Mesenchymal stem cell (in vitro differentiated cells and primary cell): ENCODE data around the gene LAMA4.

Experiments used
- DNase-seq: peaks from one replicate; pipeline ENCODE4 v3.0.0-alpha.2; 2013
- H2AFZ ChIP-seq: one replicate; pipeline ENCODE4 v1.6.1; 2013; ENCODE audit warnings: low read depth, mild to moderate bottlenecking, control low read depth, inconsistent platforms, low read length, moderate library complexity
- H2AK5ac ChIP-seq: 2 replicates; pipeline ENCODE4 v1.6.1; 2013; ENCODE audit warnings: low read length, moderate library complexity, mild to moderate bottlenecking, inconsistent platforms; ENCODE audit not compliant: severe bottlenecking
- H2BK120ac ChIP-seq: one replicate; pipeline ENCODE4 v1.6.1; 2013; ENCODE audit warnings: low read depth, mild to moderate bottlenecking, inconsistent platforms, low read length, moderate library complexity
- H2BK12ac ChIP-seq, 2 experiments: one replicate each; pipeline ENCODE4 v1.6.1; 2013; ENCODE audit warnings: inconsistent platforms in 2 of 2, low read length in 2 of 2, mild to moderate bottlenecking in 2 of 2, moderate library complexity in 2 of 2, control low read depth in 1 of 2
- H2BK15ac ChIP-seq: one replicate; pipeline ENCODE4 v1.6.1; 2013; ENCODE audit warnings: mild to moderate bottlenecking, low read depth, inconsistent platforms; ENCODE audit not compliant: poor library complexity, severe bottlenecking
- H2BK5ac ChIP-seq: 2 replicates; pipeline ENCODE4 v1.6.1; 2013; ENCODE audit warnings: low read depth, mild to moderate bottlenecking, low read length, control low read depth, inconsistent platforms; ENCODE audit not compliant: poor library complexity, severe bottlenecking
- H3K14ac ChIP-seq, 2 experiments: one replicate each; pipeline ENCODE4 v1.6.1; 2013; ENCODE audit warnings: inconsistent platforms in 2 of 2, low read length in 2 of 2, control low read depth in 1 of 2, mild to moderate bottlenecking in 1 of 2, moderate library complexity in 1 of 2
- H3K18ac ChIP-seq, 2 experiments: one replicate each; pipeline ENCODE4 v1.6.1; 2013; ENCODE audit warnings: inconsistent platforms in 2 of 2, low read length in 2 of 2, control low read depth in 1 of 2, low read depth in 1 of 2, mild to moderate bottlenecking in 1 of 2
- H3K23ac ChIP-seq, 2 experiments: one replicate each; pipeline ENCODE4 v1.6.1; 2013; ENCODE audit warnings: inconsistent platforms in 2 of 2, low read length in 2 of 2, mild to moderate bottlenecking in 2 of 2, moderate library complexity in 2 of 2, control low read depth in 1 of 2
- H3K27ac ChIP-seq: 2 replicates; pipeline ENCODE4 v1.5.1; 2013; ENCODE audit warnings: mild to moderate bottlenecking, moderate library complexity, low read length, control low read depth, inconsistent platforms; ENCODE audit not compliant: poor library complexity, severe bottlenecking
- H3K27me3 ChIP-seq, 2 experiments: 2 replicates each; pipeline versions ENCODE4 v1.6.1 to v1.7.0; 2013; ENCODE audit warnings: low read length in 2 of 2, mild to moderate bottlenecking in 2 of 2, moderate library complexity in 2 of 2, control low read depth in 1 of 2, inconsistent platforms in 1 of 2; ENCODE audit not compliant: control insufficient read depth in 1 of 2, insufficient read depth in 1 of 2
- H3K36me3 ChIP-seq, 2 experiments: 2 replicates each; pipeline versions ENCODE4 v1.6.1 to v1.7.0; 2013; ENCODE audit warnings: low read length in 2 of 2, control low read depth in 1 of 2, inconsistent platforms in 1 of 2, low read depth in 1 of 2, mild to moderate bottlenecking in 1 of 2; ENCODE audit not compliant: insufficient read depth in 2 of 2, control insufficient read depth in 1 of 2
- H3K4ac ChIP-seq, 2 experiments: one replicate each; pipeline ENCODE4 v1.6.1; 2013; ENCODE audit warnings: inconsistent platforms in 2 of 2, low read length in 2 of 2, mild to moderate bottlenecking in 2 of 2, moderate library complexity in 2 of 2, control low read depth in 1 of 2, low read depth in 1 of 2
- H3K4me1 ChIP-seq: 2 replicates; pipeline ENCODE4 v1.6.1; 2013; ENCODE audit warnings: low read depth, low read length, control low read depth; ENCODE audit not compliant: control insufficient read depth, insufficient read depth
- H3K4me2 ChIP-seq: 2 replicates; pipeline ENCODE4 v1.6.1; 2013; ENCODE audit warnings: low read length, mild to moderate bottlenecking, inconsistent platforms; ENCODE audit not compliant: poor library complexity, severe bottlenecking
- H3K4me3 ChIP-seq, 2 experiments: 2 replicates each; pipeline versions ENCODE4 v1.5.1 to v1.7.0; 2013; ENCODE audit warnings: low read length in 2 of 2, mild to moderate bottlenecking in 2 of 2, control low read depth in 1 of 2, low read depth in 1 of 2; ENCODE audit not compliant: insufficient read depth in 1 of 2
- H3K79me1 ChIP-seq: replicated peaks from 2 replicates; pipeline ENCODE4 v1.6.1; 2013; ENCODE audit warnings: mild to moderate bottlenecking, control low read depth, low read length, inconsistent platforms; ENCODE audit not compliant: poor library complexity, severe bottlenecking
- H3K9ac ChIP-seq: 2 replicates; pipeline ENCODE4 v1.7.0; 2013; ENCODE audit warnings: mild to moderate bottlenecking, low read length, moderate library complexity
- H3K9me3 ChIP-seq: 2 replicates; pipeline ENCODE4 v1.7.0; 2013; ENCODE audit warnings: mild to moderate bottlenecking, low read length; ENCODE audit not compliant: control insufficient read depth
- H4K8ac ChIP-seq: one replicate; pipeline ENCODE4 v1.6.1; 2013; ENCODE audit warnings: inconsistent platforms, mild to moderate bottlenecking, low read length, moderate library complexity
- H4K91ac ChIP-seq: one replicate; pipeline ENCODE4 v1.6.1; 2013; ENCODE audit warnings: mild to moderate bottlenecking, low read length, inconsistent platforms
- WGBS: methylation state at CpG from one replicate; pipeline ENCODE4 v1.1.7; 2013; ENCODE audit warnings: mixed read lengths; 5-methylcytosine and 5-hydroxymethylcytosine counted together

Gene LAMA4

DNA sequence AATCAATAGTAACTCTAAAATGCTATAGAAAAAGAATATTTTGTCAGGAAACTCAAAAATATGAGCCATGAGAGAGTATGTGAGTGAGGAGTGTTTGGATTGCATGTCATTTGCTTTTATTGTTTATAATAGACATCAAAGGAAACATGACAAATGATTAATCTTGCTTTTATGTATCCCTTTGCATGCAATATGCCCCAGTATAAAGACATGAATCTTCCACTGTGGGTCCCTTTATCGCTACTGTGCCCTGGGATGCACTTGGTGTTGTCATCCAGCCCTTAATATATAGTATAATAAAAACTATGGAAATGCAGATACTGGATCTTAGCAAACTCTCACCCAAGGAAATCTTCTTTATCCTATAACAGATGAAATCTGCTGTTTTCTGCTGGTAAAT lies 77.3 kb downstream of the LAMA4 start:
- no CpG with 5 or more reads among the region's 1 CpG for WGBS
- Histone ChIP-seq H3K27ac (no peak overlapping the region), H2BK15ac (no peak overlapping the region), H4K8ac (no peak overlapping the region), H3K4me1 (no peaks in the 10 kb centered on the region), H3K14ac (no peak overlapping the region), H3K36me3 (peaks cover 0 to 97% of the 10 kb centered on the region in 2 experiments), H3K9ac (no peak overlapping the region), H2BK120ac (no peak overlapping the region), H3K9me3 (no peaks in the 10 kb centered on the region), H2AK5ac (no peak overlapping the region), H3K79me1 (no peaks in the 10 kb centered on the region), H3K18ac (no peak overlapping the region), H3K27me3 (no peaks in the 10 kb centered on the region), H3K4me2 (no peak overlapping the region), H3K4me3 (no peak overlapping the region), H2BK12ac (no peak overlapping the region), H3K23ac (no peak overlapping the region), H2BK5ac (no peak overlapping the region), H2AFZ (no peak overlapping the region), H3K4ac (no peak overlapping the region), H4K91ac (no peak overlapping the region)
- DNase-seq = no peak

DNA sequence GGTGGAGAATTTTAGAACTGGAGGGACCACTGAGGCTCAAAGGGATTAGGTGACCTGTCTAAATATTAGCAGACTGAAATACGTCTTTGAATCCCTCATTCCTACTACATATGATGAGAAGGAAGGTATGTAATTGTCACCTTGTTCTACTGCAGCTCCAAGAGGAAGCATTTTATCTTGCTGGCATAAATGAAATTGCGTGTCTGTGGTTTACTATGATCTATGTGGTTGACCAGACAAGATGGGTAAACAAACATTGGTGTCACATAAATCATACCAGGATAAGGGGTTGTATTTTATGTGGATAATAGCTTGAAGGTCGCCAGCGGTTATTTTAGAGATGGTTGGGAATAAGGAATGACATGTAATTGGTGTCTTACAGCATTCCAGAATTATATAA lies 78.2 kb downstream of the LAMA4 start:
- Histone ChIP-seq H3K4me3 (no peak overlapping the region), H3K9ac (no peak overlapping the region), H2BK120ac (no peak overlapping the region), H3K27me3 (no peaks in the 10 kb centered on the region), H4K8ac (no peak overlapping the region), H3K79me1 (no peaks in the 10 kb centered on the region), H4K91ac (no peak overlapping the region), H3K4ac (no peak overlapping the region), H3K14ac (no peak overlapping the region), H3K27ac (no peak overlapping the region), H3K4me1 (no peaks in the 10 kb centered on the region), H3K36me3 (peaks cover 0 to 99% of the 10 kb centered on the region in 2 experiments), H2BK5ac (no peak overlapping the region), H2BK12ac (no peak overlapping the region), H3K18ac (no peak overlapping the region), H2AFZ (no peak overlapping the region), H3K4me2 (no peak overlapping the region), H3K23ac (no peak overlapping the region), H2AK5ac (no peak overlapping the region), H3K9me3 (no peaks in the 10 kb centered on the region), H2BK15ac (no peak overlapping the region)
- DNase-seq = no peak
- 29% methylated on average over 1 of the region's 4 CpGs for WGBS

DNA sequence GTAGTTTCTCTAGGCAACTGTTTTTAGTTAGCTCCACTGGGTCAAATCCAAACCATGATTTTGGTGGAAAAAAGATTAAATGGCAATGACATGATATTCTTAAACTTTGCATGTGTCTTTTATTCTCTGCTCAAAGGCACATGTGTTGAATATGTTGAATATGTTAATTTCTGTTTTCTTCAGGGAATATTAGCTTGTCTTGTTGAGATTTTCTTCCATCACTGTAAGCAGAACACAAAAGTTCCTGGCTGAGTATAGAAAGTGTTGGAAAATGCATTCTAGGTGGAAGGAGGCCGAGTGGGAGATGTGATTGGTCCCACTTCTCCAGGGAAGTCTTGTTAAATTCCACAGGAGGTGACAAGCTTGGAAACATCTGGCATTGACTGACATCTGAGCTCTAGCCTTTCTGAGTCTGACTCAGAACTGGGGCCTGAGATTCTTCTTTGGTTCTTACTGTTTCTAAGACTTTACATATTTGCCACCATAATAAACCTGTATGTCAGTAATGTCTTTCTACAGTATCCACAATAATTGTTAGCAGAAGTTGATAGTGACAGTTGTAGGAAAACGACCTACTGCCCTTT lies 81.1 kb downstream of the LAMA4 start:
- H3K4me3 ChIP-seq = no peak overlapping the region
- no peak overlapping the region for H2AK5ac ChIP-seq
- no peak overlapping the region for H4K91ac ChIP-seq
- H3K23ac ChIP-seq = no peak overlapping the region
- H3K4me1 ChIP-seq = no peaks in the 10 kb centered on the region
- no peak overlapping the region for H3K18ac ChIP-seq
- no peak overlapping the region for H3K27ac ChIP-seq
- no peak overlapping the region for H3K9ac ChIP-seq
- no peak overlapping the region for H2BK12ac ChIP-seq
- no peak overlapping the region for H3K4me2 ChIP-seq
- no peak overlapping the region for H3K4ac ChIP-seq
- 70% methylated on average over 1 of the region's 2 CpGs for WGBS
- no peaks in the 10 kb centered on the region for H3K9me3 ChIP-seq
- H2BK15ac ChIP-seq = no peak overlapping the region
- peaks cover 0 to 100% of the 10 kb centered on the region in 2 experiments for H3K36me3 ChIP-seq
- no peak overlapping the region for H4K8ac ChIP-seq
- H2AFZ ChIP-seq = no peak overlapping the region
- no peak overlapping the region for H2BK5ac ChIP-seq
- no peaks in the 10 kb centered on the region for H3K79me1 ChIP-seq
- no peak overlapping the region for H3K14ac ChIP-seq
- DNase-seq = no peak
- H2BK120ac ChIP-seq = no peak overlapping the region
- H3K27me3 ChIP-seq = peaks cover 0 to 7% of the 10 kb centered on the region in 2 experiments

DNA sequence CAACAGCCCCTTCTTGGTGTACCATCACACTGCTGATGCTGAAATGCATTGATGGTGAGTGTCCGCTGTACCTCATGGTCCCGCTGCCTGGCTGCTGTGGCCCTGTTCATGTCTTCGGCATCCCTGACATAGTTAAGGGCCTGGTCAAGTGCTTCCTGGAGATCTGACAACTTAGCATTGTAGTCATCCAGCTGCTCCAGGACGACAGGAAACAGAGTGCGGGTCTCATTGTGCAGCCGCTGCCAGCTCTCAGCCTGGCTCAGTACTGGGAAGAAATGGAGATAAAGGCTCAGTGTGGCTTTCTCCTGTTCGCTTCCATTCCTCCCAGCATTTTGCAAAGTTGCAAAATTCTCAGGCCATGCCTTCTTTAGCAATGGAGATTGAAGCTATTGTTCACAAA lies 81.8 kb downstream of the LAMA4 start:
- Histone ChIP-seq H2BK15ac (no peak overlapping the region), H3K4me1 (no peaks in the 10 kb centered on the region), H2AK5ac (no peak overlapping the region), H3K14ac (no peak overlapping the region), H3K36me3 (peaks cover 0 to 98% of the 10 kb centered on the region in 2 experiments), H3K4ac (no peak overlapping the region), H4K8ac (no peak overlapping the region), H3K9ac (no peak overlapping the region), H3K4me2 (no peak overlapping the region), H4K91ac (no peak overlapping the region), H3K27me3 (peaks cover 0 to 7% of the 10 kb centered on the region in 2 experiments), H3K27ac (no peak overlapping the region), H3K79me1 (no peaks in the 10 kb centered on the region), H3K23ac (no peak overlapping the region), H2BK5ac (no peak overlapping the region), H2AFZ (no peak overlapping the region), H2BK12ac (no peak overlapping the region), H2BK120ac (no peak overlapping the region), H3K9me3 (no peaks in the 10 kb centered on the region), H3K4me3 (no peak overlapping the region), H3K18ac (no peak overlapping the region)
- 34% methylated on average over 6 of the region's 7 CpGs for WGBS
- DNase-seq = no peak
